Measurements from ENCODE around the gene NF2.
"Not testable (repeated sequence)": the region's sequence is repeated elsewhere in the genome, so short reads cannot be mapped to it uniquely, and the experiment has no call there.

NF2 gene

DNA sequence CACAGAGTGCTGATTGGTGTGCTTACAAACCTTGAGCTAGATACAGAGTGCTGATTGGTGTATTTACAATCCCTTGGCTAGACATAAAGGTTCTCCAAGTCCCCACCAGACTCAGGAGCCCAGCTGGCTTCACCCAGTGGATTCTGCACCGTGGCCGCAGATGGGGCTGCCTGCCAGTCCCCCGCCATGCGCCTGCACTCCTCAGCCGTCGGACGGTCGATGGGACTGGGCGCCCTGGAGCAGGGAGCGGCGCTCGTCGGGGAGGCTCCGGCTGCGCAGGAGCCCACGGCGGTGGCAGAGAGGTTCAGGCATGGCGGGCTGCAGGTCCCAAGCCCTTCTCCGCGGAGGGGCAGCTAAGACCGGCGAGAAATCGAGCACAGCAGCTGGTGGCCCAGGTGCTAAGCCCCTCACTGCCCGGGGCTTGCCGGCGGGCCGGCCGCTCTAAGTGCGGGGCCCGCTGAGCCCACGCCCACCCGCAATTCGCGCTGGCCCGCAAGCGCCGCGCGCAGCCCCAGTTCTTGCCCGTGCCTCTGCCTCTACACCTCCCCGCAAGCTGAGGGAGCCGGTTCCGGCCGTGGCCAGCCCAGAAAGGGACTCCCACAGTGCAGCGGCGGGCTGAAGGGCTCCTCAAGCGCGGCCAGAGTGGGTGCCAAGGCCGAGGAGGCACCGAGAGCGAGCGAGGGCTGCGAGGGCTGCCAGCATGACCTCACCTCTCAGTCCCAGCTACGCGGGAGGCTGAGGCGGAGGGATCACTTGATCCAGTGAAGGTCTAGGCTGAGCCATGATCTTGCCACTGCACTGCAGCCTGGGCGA, 5.4 kb upstream of the NF2 start:
- DNase-seq = not testable (repeated sequence)

DNA sequence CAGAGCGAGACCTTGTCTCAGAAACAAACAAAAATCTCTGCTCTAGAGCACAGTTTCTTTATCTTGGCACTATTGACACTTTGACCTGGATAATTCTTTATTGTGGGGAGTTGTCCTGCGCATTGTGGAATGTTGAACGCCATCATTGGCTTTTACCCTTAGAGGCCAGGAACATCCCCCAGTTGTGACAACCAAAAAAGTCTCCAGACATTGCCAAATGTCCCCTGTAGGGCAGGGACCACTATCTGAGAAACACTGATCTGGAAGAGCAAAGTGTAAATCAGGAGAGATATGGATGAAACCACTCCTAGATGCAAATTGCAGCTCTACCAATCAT, 4.8 kb upstream of the NF2 start:
- DNase-seq = no peak

DNA sequence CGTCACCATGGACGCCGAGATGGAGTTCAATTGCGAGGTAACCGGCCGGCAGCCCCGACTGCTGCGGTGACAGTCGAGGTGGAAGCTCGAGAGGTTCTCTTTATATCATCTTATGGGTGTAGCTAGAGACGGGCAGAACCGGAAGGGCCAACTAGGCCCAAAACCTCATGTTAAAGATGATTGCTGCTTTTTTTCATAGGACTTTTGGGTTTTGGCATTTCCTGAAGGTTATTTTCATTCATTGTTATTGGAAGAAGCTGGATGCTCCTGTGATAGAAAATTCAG, 585 bp downstream of the NF2 start:
- peak; percentile 55 for DNase-seq

DNA sequence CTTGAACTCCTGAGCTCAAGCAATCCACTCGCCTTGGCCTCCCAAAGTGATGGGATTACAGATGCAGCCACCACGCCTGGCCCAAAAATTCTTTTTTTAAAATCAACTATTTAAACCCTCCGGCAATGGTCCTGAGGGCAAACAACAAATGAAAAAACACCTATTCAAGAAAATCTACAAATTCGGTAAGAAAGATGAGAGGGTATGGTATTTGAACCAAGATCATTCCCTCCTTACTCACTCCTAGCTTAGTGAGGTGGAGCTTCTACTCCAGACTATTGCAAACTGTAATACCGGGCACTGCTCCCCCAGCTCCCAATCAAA, 2.1 kb downstream of the NF2 start:
- no peak for DNase-seq

DNA sequence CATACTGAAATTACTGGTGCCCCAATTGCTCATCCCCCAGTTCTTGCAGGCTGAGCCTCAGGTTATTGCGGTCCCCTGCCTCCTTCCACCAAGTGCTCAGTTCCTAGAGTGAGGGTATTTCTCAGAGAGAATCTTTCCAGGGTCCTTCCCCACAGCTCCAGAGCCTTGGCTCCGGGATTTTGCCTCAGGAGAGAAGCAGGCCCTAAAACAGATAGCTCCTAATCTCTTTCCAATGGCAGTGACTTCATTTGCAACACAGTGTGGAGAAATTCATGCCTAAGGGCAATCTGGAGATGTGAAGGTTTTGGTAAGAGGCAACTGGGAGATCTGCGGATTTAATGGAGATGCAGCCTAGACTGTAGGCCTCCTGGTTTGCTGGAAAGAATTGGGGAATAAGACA, 2.9 kb downstream of the NF2 start:
- DNase-seq = no peak

DNA sequence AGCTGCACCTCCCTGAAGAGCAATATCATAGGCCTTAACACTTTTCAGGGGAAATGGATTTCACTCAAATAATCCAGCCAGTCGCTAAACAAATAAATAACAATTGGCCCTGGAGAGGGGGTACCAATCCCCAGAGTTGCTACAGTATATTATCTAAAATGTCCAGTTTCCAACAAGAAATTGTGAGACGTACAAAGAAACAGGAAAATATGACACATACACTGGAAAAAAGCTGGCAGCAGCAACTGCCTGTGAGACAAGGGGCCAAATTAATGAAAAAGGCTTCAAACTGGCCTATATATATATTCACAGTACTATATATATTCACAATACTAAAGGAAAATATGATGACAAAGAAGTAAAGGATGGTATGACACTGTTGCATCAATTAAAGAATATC, 4.0 kb downstream of the NF2 start:
- no peak for DNase-seq

DNA sequence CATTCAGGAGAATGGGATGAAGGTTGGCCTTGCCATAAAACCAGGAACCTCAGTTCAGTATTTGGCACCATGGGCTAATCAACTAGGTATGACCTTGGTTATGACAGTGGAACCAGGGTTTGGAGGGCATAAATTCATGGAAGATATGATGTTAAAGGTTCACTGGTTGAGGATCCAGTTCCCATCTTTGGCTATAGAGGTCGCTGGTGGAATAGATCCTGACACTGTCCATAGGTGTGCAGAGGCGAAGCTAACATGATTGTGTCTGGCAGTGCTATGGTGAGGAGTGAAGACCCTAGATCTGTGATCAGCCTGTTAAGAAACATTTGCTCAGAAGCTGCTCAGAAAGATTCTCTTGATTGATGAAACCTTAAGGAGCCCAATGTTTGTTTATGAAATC, 5.7 kb downstream of the NF2 start:
- no peak for DNase-seq

DNA sequence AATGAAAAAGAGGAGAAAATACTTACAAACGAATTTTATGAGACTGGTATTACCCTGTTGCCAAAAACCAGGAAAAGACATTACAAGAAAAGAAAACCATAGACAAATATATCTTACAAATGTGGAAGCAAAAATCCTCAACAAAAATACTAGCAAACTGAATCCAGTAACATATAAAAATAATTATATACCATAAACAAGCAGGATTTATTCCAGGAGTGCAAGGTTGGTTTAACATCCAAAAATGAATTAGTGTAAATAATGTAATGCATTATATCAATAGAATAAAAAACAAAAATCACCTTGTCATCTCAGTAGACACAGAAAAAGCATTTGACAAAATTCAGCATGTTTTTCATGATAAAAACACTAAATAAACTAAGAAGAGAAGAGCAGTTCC, 7.3 kb downstream of the NF2 start:
- no peak for DNase-seq

DNA sequence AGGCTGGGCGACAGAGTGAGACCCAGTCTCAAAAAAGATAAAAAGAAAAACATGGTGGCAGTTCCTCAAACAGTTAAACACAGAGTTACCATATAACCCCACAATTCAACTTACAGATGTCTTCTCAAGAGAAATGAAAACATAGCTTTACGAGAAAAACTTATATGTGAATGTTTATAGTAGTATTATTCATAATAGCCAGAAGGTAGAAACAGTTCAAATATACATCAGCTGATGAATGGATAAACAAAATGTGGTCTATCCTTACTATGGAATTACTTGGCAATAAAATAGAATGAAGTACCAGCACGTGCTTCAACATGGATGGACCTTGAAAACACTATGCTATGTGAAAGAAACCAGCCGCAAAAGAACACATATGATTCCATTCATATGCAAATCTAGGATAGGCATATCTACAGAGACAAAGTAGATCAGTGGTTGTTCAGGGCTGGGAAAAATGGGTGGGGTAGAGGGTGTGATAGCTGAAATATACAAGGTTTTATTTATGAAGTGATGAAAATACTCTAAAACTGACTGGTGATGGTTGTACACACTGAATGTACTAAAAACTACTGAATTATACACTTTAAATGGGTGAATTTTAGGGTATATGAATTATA, 12.4 kb downstream of the NF2 start:
- DNase-seq = no peak

DNA sequence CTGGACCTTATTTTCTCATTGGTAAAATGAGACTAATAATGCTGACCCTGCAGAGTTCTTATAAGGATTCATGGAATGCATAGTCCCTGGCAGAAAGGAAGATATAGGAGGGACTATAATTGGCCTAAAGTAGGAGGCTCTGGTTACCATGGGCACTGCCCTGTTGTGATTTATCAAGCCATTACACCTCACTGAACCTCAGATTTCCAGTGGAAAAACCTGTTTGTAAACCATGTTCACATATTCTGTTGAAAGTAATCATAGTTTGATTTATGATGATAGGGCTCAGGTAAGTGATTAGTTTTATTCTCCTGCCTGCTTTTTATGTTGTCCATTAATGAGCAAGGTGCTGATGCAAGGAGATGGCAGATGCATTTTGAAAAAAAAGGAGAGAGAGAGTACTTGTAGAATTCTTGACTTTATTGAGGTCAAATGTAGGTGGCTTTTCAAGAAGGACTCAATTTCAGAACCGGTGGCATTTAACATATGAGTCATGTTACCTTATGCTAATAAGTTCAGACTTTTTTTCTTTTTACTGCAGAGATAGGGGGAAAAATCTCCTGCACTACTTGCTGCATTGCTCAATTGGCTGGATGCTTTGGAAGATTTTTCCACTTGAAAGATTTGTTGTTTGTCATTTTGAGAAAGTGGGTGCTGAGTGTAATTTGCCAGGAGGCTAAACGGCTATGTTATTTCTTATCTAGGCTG, 14.6 kb downstream of the NF2 start:
- no peak for DNase-seq

DNA sequence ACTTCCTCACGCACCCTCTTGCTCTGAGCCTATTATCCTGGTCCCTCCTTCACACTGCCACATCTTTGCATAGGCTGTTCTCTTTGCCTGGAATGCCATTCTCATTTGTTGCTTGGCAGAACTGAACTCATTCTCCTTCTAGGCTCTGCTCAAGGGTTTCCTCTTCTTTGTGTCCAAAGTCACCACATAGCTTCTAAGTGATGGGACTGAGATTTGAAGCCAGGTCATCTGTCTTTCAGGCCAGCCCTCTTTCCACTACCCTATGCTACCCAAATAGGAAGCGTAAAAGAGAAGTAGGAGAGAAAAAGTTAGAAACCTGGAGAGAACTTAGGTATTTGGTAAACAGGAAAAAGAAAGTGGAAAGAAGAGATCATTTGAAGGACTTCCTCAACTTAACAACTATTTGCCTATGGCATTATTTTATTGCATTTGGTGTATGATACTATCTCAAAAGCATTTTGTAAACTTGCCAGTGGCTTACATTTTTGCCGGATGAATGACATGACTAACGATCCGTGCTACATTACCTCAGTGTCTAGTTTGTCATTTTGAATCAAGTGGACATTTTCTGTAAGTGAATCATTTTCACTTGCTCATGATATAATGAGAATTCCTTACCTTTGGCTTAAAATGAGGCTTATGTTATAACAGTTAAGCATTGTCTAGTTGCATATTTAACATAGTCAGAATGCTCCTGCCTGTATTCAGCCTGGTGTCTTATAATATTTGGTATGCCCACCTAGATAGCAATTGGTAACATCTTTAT, 18.5 kb downstream of the NF2 start:
- DNase-seq = no peak

DNA sequence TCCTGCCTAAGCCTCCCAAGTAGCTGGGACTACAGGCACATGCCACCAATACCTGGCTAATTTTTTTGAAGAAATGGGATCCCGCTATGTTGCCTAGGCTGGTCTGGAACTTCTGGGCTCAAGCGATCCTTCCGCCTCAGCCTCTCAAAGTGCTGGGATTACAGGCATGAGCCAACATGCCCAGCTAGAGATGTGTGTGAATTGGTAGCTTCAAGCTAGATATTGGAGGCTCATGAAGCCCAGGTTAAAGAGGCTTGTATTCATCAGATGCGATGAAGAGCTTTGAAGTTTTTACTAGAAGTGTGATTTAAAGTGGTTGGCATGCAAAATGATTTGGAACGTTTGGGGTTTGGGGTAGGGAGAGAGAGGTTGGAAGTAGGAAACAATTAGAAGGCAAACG, 19.6 kb downstream of the NF2 start:
- DNase-seq = no peak

DNA sequence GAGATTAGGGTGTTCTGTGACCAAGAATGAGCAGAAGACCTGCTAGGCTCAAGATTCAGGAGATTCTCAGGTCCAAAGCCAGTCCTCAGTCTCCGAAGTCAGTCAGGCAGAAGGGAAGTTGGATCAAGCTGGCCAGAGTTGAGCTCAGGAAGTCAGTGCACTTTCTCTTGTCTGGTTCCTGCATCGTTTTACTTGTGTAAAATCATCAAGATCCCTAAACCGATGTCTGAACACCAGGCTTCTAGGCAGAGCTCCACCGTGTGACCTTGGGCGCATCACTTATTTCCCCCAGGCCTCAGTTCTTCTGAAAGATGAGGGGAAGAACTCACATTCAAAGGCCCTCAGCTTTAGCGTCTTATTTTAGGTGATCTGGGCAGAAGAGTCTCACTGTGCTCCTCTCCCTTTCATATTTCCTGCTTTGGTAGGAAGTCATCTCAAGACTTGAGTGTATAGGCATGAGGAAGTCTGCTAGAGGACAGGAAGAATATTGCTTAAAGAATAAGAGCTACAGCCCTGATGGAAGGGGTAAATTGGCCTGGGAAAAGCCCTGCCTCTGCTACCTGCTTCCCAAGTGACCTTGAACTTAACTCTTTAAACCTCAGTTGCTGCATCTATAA, 20.2 kb downstream of the NF2 start:
- DNase-seq = no peak

DNA sequence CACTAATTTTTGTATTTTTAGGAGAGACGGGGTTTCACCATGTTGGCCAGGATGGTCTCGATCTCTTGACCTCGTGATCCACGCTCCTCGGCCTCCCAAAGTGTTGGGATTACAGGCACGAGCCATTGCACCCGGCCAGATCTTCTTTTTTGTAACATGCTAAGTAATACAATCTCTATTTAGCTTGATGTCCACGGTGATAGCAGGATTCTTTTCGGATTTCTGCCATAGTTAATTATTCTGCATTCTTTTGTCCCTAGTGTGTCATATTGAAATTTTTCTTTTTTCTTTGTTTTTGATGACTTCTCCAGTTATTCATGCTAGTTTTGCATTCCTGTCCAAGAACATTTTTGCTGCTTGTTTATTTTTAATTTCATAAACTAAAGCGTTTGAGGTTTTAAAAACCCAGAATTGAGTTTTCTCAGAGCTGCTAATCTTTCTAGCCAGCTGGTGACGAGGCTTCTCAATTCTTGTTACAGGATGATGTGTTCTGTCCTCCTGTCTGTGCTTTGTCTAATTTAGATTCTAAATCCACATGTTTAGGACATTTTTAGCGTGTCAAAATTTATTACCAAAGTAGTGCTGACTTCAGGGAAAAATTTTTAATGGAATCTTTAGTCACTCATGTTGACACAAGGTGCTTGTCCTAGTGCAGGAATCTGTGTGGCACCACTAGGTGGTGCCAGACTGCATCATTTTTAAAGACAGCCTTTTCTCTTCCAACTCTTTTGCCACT, 21.8 kb downstream of the NF2 start:
- DNase-seq = peak; percentile 53

DNA sequence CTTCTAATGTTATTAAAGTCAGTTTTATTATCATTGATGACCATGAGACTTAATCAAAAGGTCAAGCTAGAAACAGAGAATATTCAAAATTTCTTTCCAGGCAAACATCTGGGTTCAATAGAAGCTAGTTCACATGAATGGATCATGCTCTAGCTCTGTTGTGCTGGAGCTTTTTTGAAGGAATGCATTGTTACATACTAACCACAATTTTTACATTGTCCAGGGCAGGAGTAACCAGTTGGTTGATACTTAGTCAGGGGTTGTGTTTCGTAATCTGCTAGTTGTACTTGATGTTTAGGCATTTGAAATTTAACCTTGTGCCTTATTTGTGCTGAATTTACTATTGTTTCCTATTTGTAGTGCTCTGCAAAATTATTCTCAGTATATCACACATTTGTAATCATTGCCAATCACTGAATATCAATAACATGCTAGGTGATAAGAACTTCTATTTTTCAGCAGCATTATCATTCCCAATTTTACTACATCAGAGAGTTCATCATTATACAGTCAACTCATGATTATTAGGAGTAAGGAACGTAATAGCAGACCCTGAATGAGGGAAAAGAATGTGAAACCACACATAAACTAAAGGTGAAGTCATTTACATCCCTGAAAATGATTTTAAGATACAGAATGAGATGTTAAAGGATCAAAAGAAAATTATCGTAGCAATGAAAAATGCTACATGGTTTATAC, 23.2 kb downstream of the NF2 start:
- no peak for DNase-seq

DNA sequence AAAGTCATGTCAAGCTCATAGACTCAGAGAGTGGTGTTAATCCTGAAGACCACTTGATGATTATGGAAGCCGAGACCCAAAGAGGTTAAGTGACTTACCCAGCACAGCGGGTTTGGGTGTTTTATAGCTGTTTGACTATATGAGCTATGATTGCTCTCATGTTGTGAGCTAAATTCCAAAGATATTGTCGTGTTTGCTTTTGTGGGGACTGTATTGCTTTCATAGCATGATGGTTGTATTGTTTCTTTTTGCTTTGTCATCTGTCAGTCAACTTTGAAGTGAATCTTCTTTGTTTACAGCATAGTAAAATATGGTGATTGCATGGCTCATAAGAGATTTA, 23.7 kb downstream of the NF2 start:
- DNase-seq = no peak

DNA sequence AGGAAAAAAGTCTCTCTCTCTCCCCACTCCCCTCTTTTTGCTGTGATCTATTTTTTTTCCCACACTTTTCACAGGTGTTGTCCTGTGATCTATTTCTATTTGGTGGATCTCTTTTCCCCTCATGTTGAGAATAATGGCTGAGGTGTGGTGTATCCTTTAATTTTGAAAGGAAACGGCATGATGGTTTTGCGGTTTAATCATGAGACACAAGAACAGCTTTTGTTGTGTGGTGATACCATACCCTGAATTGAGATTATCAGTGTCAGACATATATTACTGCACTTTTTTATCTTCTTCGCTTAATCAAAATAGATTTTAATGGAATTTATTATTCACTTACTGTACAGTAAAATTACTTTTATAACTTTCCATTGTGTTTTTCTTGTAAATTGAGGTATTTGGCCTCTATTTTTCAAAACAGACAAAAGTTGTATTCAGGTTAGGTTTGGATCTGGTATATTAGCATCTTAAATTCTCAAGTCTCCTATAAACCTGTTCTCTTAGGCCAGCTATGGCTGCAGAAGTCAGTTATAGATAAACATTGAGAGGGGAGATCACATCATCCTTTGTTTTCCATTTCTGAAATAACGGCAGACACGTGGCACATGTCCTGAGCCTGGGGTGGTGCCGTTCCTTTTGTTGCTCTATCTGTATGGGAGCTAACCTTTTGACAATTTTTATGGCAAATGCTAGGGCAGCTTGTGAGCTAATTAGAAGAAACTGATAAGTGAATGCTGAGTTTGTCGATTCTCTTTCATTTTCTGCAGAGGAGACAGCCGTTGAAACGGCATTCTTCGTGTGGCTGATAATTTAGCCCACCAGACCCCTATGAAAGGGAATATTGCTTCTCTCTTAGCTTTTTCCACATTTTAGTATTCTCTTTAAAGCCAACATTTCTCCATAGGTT, 25.8 kb downstream of the NF2 start:
- no peak for DNase-seq

DNA sequence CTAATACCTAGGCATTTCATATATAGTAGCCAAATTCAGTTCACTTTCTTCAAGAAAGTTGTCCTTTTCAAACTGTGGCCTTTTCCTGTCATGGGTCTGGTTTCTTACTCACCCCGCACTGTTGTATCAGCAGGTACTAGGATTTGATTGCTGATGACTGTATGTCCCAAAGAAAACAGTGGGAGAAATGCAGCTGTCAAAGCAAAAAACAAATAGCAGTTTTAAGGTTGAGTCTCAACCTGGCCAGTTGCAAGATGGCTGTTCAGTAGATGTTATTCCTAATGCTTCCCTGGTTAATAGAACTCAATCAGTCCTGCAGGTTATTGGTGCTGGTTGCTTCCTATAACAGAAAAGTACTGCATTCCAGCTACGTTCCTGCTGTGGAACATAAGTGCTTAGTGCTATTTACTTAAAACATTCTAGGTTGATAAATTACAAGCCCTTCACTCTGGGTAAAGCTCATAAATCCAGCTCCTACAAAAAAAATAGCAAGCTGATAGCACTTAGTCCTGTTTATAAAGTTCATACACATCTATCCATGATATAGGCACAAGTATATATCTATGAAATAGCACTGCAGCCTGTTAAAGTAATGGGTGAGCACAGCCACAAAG, 26.6 kb downstream of the NF2 start:
- DNase-seq = no peak

DNA sequence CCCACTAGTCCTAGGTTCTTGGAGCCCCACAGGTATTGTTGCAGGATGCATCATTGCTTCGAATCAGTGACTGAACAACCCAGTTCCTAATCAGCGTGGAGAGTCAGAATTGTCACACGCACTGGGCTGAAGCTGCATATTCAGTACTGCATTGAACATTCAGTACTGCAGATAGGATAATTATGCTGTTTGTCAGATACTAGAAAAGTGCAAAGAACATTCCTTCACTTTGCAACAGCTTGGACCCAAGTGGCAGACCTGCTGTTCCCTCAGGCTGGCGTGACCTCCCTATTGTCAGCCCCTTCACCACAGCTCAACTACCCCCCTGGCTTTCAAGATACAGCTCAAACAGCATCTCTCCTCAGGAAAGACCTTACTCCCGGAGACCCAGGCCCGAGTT, 27.6 kb downstream of the NF2 start:
- no peak for DNase-seq

DNA sequence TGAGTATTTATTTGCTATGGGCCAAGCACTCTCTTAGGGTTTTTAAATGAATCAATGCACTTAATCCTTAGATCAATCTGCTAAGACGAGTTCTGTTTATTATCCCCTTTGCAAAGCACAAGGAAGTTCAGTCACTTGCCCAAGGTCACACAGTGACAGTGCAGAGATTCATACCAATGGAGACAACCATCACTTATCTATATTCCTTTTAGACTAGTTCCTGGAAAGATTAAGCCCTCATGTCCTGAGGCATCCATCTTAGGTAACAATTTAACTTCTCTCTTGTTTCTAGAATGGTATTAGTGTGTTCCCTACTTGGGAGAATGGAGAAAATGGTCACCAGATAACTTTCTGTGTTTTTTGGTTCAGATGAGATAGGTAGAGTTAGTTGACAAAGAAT, 28.3 kb downstream of the NF2 start:
- no peak for DNase-seq

DNA sequence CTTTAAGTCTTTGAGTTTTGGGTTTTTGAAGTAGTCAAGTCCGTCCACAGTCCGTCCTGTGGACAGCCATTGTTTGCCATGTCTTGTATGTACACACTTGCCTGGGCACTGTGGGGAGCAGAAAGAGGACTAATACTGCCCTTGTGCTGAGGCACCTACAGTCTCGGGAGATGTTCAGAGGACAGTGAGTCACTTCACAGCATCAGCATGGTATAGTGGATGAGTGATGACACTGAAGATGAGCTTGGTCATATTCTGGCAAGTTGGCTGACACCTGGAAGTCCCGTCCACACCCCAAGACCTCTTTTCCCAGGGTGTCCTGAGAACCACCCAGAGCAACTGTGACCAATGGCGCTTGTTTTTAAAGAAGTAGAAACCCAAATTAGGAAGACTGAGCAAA, 29.2 kb downstream of the NF2 start:
- peak; percentile 8 for DNase-seq
